Liver (tissue), 3 donors: ENCODE measurements around the gene BDH1.

ENCODE experiments used
- RAD21 ChIP-seq, 2 donors: IDR thresholded peaks; 2 replicates each; pipeline ENCODE4 v1.6.1; 2016; ENCODE audit warnings: antibody characterized with exemption in 2 of 2, mild to moderate bottlenecking in 2 of 2
- TF ChIP-seq, protein P1 (sequence below): IDR thresholded peaks from 2 replicates; pipeline ENCODE4 v1.6.1; 2016; ENCODE audit warnings: antibody characterized with exemption
- TF ChIP-seq, protein P2 (sequence below): fragments of 150-350 bp; IDR thresholded peaks from 2 replicates; pipeline ENCODE4 v1.5.1; 2017; ENCODE audit warnings: improper control_type of control experiment, low read depth, low read length; ENCODE audit not compliant: missing input control
- donor health status: healthy.
- donor health status: healthy.

DNA sequence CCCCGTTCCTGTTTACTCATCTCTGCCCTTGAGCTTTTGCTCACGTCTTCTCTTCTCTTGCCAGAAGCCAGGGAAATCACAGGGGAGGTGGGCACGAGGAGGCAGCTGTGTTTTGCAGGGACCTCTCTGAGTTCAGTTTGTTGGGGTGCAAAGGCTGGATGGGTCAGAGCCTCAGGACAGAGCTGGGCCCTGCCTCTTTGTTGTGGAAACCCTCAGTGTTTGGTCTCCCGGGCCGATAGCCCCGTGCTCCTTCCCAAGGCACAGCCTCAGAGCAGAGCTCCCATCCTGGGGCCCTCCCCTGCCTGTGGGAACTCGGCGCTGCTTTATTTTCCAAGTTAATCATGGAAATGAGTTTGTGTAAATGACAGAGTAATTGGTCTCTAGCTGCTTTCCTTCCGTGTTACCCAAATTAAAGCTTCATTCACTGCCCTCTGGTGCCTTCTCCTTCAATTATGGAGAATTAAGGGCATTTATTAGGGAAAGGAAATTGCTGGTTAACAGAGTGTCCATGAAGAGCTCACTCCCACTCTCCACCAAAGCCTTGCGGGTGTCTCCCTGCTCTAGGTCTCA, 40.9 kb downstream of the BDH1 start:
- TF ChIP-seq, protein P1, sequence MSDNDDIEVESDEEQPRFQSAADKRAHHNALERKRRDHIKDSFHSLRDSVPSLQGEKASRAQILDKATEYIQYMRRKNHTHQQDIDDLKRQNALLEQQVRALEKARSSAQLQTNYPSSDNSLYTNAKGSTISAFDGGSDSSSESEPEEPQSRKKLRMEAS: no peak
- no peak for TF ChIP-seq RAD21 (IDR thresholded peaks at IDR 0.05)
- TF ChIP-seq, protein P2, sequence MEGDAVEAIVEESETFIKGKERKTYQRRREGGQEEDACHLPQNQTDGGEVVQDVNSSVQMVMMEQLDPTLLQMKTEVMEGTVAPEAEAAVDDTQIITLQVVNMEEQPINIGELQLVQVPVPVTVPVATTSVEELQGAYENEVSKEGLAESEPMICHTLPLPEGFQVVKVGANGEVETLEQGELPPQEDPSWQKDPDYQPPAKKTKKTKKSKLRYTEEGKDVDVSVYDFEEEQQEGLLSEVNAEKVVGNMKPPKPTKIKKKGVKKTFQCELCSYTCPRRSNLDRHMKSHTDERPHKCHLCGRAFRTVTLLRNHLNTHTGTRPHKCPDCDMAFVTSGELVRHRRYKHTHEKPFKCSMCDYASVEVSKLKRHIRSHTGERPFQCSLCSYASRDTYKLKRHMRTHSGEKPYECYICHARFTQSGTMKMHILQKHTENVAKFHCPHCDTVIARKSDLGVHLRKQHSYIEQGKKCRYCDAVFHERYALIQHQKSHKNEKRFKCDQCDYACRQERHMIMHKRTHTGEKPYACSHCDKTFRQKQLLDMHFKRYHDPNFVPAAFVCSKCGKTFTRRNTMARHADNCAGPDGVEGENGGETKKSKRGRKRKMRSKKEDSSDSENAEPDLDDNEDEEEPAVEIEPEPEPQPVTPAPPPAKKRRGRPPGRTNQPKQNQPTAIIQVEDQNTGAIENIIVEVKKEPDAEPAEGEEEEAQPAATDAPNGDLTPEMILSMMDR: no peak
